GM20431 (cell line): ENCODE data around the gene DIS3L2.

Source experiments
- in situ Hi-C: fragments of 300-500 bp; cut with MseI, MboI; formaldehyde crosslinking; loops from one replicate; pipeline ENCODE4 v1.15.0; 2020; ENCODE audit warnings: low sequenced_read_pairs; ENCODE audit not compliant: unreplicated experiment

The DIS3L2 gene

DNA sequence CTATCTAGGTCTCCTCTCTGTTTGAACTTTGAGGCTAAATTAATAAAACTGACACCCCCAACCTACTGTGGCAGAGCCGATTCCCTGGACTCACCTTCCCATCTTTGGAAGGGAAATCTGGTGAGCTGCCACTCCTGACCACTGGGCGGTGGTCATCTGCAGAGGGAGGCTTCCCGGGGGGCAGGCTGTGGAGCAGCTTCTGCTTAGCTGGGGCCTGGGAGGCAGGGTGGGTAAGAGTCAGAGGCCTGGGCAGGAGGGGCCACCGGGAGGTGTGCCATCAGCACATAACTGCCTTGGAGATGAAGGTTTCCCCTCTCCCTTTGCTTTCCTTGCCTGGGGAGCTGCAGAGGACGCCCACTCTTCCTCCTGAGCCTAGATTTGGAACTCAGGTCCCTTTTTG lies 33.0 kb upstream of the DIS3L2 start:
- in situ Hi-C loops, result loop anchor here (25.0 kb wide), 1 partner anchor 209 kb away; no protein-coding TSS in a partner anchor

DNA sequence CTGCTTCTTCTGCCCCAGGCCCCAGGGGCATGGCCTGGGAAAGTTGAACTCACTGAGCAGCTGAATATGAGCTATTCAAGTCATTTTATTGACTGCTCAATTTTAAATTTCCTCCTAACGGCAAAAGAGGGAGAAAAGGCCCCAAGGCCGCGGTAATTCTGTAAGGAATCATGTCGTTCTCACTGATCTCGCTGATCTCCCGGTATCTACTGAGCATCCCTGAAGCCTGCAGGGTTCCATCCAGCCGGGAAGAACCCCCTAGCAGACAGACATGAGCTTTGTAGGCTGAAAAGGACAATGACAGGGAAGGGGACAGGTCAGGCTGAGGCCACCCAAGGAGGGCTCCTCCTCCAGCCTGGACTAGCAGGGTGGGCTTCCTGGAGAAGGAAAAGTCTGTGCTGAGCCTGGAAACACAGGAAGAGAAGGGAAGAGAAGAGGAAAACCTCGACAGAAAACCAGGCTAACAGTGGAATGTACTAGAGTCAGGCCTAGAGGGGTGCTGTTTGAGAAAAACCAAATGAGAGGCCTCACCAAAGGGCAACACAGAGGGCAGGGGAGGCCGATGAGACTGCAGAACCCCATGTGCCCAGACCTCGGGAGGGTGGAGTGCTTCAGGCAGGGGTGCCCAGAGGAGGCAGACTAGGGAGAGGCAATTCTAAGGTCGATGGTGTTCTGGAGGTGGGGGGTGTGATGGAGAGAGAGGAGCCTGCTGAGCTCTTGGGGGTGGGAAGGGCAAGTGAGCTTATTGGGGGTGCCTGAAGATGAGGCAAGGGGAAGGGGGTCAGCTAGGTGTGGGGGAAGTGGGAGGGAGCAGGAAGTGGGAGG lies 32.4 kb upstream of the DIS3L2 start:
- in situ Hi-C loops, result loop anchor here (25.0 kb wide), 1 partner anchor 208 kb away; no protein-coding TSS in a partner anchor

DNA sequence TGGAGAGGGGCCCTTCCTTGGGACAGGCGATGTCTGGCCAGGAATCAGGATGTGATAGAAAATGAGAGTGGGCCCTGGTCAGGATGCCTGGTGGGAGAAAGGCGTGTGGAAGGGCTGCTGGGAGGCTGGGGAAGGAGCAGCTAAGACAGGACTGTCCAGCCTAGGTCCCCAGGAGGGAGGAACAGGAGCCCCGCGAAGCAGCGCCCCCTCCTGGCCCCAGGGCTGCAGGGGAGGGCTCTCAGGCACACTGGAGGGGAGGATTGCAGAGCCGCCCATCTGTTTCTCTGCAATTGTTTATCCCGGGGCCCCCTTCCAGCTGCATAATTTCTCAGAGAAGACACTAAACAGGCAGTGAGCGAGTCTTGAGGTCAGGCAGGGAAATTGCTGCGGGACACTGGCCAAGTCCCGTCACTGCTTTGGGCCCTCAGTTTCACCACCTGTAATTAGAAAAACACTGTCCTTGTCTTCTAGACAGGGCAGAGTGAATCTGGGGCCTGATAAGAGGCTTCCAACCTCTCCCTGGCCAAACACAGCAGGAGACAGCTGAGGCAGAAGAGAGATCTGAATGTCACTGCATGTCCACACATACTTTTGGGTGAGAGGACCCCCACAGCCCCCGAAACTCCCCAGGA lies 31.4 kb upstream of the DIS3L2 start:
- in situ Hi-C loops, result loop anchor here (25.0 kb wide), 1 partner anchor 207 kb away; no protein-coding TSS in a partner anchor

DNA sequence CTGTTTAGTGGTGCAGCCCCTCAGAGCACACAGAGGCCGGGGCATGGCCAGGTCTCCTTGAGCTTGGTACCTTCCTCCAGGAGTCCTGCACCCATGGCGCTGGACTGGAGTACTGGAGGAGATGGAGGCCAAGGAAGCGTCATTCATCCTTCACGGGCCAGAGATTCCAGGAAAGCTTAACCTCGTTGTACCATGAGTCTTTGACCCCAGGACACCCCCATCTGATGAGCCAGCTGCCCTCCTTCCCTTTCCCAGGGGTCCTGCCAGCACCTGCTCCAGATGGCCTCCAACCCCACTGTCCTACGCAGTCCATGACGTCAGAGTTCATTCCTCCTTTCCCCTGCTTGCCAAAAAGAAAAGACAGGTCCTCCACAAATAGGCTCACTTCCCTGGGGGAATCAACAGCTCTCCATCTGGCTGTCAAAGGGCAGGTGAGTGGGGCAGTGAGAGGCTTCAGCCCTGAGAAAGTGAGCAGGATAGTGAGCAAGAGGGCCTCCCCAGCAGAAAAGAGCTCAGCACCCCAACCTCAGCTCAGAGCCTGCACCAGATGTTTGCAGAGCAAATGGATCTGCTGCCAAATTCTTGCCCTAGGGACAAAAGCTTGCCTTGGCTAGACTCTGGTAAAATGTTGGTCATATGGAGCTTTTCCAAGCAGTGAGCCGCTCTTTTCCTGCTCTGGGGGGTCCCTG lies 30.8 kb upstream of the DIS3L2 start:
- in situ Hi-C loops, result loop anchor here (25.0 kb wide), 1 partner anchor 207 kb away; no protein-coding TSS in a partner anchor

DNA sequence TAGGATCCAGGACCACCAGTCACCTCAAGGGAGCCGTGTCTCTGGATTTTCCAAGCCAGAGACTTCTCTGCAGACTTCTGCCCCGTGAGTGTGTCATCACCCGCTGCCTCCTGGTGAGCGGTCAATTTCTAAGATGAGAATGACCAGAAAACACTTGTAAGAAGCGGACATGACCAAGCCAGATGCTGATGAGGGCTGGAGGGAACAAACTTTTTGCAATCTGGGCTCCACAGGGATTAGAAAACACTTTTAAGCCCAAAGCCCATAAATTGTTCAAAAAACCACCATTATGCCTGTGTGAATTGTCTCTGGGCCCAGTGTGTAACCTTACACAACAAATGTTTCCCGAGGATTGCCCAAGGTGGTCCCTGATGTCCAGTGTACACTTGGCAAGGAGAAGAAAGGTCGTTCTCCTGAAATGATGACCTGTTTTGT lies 30.0 kb upstream of the DIS3L2 start:
- in situ Hi-C loops, result loop anchor here (25.0 kb wide), 1 partner anchor 206 kb away; no protein-coding TSS in a partner anchor

DNA sequence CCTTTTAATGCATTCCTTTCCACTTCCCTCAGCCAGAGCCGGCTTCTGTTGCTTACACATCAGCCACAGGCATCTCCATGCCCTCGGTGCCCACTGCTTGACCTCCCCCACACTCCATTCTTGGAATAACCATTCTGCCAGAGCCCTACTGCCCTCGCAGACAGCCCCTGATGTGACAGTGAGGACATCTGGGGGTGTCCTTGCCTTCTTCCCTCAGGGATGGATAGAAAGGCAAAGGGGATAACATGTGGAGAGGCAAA lies 28.9 kb upstream of the DIS3L2 start:
- in situ Hi-C loops, result loop anchor here (25.0 kb wide), 1 partner anchor 205 kb away; no protein-coding TSS in a partner anchor

DNA sequence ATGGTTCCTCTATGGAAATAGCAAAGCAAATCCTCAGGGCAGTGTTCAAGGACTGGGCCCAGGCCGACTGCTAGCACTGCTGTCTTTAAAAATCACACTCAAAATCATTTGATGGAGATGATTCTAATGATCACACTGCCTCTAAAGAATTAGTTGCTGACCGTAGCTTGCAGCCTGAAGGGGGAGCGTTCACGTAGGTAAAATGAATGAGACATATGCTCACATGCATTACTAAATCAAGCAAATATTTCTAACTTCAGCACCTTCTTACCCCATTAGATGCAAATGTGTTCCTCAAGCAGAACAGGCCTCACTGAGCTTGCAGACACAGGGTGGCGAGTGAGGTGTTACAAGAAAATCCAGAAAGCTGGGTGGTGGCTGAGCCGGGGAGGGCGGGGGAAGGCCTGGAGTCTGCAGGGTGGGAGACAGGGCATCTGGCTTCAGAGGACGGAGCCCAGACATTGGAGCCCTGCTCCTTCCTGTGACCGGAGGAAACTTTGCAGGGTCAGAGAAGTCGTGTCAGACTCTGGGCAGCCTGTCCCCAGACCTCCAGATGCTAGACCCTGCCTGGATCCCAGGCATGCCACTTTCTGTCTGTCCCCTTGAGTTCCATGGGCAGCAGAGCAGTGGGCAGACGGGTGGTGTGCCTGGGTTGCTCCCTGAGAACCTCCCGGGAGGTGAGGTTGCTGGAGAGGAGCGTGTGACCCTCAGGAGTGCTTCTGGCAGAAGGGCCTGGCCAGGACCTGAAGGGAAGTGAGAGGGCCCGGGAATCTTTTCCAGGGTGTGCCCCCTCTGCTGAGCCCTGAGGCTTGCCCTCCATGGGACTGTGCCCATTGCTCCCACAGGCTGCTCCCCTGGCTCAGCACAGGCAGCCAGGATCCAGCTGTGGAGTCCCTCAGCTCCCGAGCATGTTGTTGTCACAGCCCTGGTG lies 28.3 kb upstream of the DIS3L2 start:
- in situ Hi-C loops, result loop anchor here (25.0 kb wide), 1 partner anchor 204 kb away; no protein-coding TSS in a partner anchor

DNA sequence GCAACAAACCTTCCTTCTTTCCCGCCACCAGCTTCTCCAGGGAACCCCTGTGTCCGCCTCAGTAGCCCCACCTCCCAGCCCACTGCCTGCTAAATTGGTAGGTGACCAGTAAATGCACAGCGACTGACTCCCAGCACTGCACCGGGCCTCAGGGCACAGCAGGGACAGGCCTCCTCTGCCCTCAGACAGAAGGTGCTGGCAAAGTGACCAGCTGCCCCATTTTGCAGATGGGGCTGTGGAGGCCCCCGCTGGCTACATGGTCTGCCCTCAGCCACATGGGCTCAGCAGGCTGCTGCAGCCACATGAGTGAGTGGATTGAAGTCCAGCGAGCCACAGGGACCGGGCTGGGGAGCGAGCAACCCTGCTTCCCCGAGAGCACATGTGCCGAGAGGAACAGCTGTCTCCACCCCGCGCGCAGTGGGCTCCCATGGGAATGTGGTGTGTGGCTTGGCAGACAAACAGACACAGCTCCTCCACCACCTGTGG lies 27.6 kb upstream of the DIS3L2 start:
- in situ Hi-C loops, result loop anchor here (25.0 kb wide), 1 partner anchor 203 kb away; no protein-coding TSS in a partner anchor

DNA sequence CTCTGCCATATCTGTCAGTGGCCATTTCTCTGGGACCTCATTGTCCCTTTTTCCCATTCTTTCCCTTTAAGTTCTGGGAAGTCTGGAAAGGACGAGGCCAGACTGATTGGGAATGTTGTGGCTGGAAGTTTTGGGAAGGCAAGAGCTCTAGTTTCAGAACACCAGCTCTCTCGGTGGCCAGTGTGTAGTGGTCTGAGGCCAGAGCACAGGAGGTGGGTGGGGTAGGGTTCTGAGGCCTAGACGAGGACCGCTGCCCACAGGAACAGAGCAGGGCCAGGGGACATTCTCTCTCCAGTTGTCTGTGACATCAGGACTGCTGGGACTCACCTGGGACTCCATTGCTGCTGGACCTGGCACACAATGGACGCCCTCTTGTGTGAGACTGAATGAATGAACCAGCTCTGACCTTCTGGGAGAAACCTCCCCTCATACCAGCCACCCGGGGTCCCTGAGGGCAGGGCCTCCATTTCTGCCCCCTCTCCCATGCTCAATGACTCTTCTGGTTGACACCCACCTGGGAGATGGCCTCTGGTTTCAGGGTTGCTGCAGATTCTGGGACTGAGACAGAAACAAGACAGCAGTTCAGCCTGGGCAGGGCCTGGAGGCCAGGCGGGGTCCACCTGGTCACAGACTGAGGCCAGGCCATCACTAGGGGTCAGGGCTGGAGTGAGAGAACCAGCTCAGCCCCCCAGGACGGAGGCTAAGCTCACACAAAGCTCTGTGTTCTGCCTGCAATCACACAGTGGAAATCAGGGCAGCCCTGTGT lies 26.9 kb upstream of the DIS3L2 start:
- in situ Hi-C loops, result loop anchor here (25.0 kb wide), 1 partner anchor 203 kb away; no protein-coding TSS in a partner anchor

DNA sequence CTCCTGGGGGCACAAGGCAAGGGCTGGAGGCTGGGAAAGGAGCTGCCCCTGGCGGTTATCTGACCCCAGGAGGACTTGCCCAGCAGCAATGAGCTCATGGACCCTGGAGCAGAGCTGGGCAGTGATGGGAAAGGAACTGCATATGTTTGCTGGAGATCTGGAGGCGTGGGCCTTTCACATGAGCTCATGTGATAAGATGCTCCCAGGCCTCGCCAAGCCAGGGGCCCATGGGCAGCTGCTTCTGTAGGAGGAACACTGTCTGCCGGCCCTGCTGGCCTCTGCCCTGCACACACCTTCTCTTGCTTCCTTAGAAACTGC lies 26.3 kb upstream of the DIS3L2 start:
- in situ Hi-C loops, result loop anchor here (25.0 kb wide), 1 partner anchor 202 kb away; no protein-coding TSS in a partner anchor

DNA sequence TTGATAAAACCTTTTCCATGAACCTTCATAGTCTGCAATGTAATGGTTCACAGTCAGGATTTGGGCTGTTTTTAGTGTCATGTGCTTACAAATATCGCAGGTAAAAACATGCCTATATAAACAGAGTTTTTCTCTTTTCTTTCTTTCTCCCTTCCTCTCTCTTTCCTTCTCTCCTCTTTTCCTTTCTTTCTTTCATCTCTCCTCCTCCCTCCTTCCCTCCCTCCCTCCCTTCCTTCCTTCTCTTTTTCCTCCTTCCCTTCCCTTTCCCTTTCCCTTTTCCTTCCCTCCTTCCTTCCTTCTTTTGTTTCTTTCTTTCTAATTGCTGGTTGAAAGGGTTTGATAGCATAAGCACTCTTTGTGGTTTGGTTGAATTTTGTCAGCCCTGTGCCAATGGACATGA lies 25.7 kb upstream of the DIS3L2 start:
- in situ Hi-C loops, result loop anchor here (25.0 kb wide), 1 partner anchor 201 kb away; no protein-coding TSS in a partner anchor

DNA sequence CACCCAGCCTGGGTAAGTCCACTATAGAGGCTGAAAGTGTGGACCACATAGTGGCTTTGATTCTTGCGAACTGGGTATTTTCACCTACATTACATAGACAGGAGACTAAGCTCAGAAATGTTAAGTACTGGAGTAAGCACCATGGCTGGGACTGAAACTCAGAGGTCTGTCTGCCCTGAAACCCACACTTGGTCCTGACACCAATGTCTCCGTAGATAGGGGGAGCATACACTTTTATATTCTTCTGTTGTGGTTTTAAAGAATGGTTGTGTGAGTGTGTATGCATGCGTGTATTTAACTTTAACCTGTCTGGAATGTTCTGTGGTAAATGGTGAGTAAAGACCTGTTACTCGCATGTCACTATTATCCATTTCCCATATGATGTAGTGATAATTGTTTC lies 25.0 kb upstream of the DIS3L2 start:
- in situ Hi-C loops, result loop anchor here (25.0 kb wide), 1 partner anchor 201 kb away; no protein-coding TSS in a partner anchor

DNA sequence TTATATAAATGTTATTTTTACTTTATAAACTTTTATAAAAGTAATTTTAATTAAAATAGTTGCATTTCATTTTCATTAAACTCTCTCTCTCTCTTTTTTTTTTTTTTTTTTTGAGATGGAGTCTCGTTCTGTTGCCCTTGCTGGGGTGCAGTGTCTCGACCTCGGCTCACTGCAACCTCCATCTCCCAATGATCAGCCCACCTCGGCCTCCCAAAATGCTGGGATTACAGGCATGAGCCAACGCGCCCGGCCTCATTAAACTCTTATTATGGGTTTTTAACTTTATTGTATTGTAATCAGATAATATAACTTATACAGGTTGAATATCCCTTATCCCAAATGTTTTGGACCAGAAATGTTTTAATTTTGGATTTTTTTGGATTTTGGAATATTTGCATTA lies 24.5 kb upstream of the DIS3L2 start:
- in situ Hi-C loops, result loop anchor here (25.0 kb wide), 1 partner anchor 200 kb away; no protein-coding TSS in a partner anchor

DNA sequence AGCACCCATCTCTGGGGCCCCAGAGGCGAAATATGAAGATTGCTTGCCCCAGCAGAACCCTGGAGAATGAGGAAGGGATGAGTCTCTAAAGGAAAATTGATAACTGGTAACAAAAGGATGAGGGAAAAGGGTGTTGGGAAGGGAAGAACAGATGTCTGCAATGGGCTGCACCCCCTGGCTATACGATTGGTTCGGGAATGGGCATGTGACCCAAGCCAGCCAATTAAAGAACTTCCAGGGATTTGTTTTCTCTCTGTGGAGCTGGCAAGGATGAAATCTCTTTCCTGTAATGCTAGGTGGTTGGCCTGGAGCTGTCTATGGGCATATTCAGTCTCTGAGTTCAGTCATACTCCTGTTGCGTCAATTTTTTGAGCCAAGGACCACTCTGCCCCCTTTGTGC lies 22.5 kb upstream of the DIS3L2 start:
- in situ Hi-C loops, result loop anchor here (25.0 kb wide), 1 partner anchor 198 kb away; no protein-coding TSS in a partner anchor

DNA sequence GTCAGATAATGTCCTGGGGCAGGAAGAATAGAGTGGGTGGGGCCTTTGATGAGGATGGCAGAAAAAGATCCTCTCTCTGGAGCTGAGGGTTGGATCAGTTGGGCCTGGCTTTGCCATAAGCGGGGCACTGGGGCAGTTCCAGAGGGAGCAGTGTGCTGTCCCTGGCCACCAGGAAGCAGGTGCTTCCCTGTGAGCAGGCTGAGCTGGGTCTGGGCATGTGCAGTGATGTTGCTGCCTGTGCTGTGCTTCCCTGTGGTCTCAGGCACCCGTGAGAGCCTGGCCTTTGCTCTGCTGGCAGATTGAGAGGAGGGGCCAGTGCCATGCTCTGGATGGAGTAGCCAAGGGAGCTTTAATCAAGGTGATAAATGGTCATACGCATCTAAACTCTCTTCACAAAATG lies 20.7 kb upstream of the DIS3L2 start:
- in situ Hi-C loops, result loop anchor here (25.0 kb wide), 1 partner anchor 197 kb away; no protein-coding TSS in a partner anchor

DNA sequence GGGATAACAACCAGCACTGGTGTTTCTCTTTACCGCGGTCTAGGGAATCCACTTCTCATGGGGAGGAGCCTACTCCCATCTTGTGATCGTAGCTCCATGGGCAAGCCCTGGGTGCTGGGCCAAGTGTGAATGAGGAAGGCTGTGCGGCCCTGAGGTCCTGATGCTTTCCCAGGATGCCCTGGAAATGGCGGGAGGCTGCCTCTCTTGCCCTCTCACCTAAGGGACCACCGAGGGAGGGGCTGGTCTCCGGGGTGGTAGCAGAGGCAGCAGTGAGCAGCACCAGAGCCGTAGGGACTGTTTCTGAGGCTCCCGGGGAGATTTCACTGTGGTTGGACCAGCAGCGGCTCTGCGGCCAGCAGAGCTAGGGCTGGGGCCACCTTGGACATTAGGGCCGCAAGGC lies 19.8 kb upstream of the DIS3L2 start:
- in situ Hi-C loops, result loop anchor here (25.0 kb wide), 1 partner anchor 196 kb away; no protein-coding TSS in a partner anchor

DNA sequence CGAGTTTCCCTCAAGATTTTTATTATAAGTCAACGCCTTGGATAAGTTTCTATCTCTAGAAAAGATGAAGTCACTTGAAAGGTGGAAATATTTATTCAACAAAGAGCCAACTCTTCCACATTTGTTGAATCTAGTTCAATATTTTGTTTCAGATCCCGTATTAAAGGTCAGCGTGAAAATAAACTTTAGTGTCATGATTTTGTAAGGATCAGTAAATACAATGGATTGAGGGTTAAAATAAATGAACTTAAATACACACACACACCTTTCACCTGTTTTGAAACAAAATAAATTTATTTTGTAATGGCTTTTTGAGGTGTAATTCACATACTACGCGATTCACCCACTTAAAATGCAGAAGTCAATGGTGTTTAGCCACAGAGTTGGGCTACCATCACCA lies 19.3 kb upstream of the DIS3L2 start:
- in situ Hi-C loops, result loop anchor here (25.0 kb wide), 1 partner anchor 195 kb away; no protein-coding TSS in a partner anchor

DNA sequence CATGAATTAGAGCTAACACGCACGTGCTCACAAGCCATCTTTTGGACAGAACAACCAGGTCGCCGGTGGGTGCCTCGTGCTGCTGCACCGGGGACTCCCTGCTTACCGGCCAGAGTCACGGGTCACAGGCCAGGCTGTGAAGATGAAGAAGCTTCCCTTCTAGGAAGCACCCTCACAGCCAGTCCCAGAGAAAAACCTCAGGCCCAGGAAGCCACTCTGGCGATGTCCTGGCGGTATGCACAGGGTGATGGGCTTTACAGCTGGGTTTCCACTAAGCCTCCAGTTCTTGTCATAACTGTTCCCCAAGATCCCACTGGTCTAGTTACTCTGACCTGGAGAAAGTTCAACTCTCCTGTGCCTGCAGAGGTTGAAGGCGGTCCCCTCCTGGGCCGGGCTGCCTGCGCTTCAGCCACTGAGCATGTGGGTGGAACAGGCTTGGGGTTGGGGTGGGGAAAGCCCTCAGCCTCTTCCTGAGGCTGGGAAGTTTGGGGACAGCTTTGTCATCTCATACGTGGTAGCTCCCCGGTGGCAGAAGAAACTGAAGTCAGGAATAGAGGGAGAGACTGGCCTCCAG lies 15.2 kb upstream of the DIS3L2 start:
- in situ Hi-C loops, result loop anchor here (25.0 kb wide), 1 partner anchor 191 kb away; no protein-coding TSS in a partner anchor
